GM21723 (cell line): ENCODE data around the gene AGFG1.

Source experiments
- ATAC-seq: cut with Tn5 transposase; IDR thresholded peaks from one replicate; pipeline ENCODE4 v1.9.1; 2021; ENCODE audit warnings: mild to moderate bottlenecking, moderate library complexity; ENCODE audit not compliant: unreplicated experiment

AGFG1 gene

DNA sequence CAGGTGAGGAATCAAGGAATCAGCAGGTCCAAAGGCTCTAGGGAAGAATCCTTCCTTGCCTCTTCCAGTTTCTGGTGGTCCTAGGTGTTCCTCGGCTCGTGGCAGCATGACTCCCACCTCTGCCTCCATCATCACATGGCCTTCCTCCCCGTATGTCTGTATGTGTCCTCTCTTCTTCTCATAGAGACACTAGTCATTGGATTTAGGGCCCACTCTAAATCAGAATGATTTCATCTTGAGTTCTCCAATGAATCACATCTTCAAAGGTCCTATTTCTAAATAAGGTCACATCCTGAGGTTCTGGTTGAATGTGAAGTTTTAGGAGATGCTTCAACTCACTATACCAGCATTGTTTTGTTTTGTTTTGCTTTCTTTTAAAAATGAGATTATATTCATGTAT is 11.1 kb upstream of the AGFG1 start:
- no peak for ATAC-seq

GRCh38 chr2:227461811-227462461 is 10.0 kb upstream of the AGFG1 start:
- peak; percentile 23 for ATAC-seq

GRCh38 chr2:227462462-227462951 is 9.4 kb upstream of the AGFG1 start:
- ATAC-seq, result peak; percentile 58

DNA sequence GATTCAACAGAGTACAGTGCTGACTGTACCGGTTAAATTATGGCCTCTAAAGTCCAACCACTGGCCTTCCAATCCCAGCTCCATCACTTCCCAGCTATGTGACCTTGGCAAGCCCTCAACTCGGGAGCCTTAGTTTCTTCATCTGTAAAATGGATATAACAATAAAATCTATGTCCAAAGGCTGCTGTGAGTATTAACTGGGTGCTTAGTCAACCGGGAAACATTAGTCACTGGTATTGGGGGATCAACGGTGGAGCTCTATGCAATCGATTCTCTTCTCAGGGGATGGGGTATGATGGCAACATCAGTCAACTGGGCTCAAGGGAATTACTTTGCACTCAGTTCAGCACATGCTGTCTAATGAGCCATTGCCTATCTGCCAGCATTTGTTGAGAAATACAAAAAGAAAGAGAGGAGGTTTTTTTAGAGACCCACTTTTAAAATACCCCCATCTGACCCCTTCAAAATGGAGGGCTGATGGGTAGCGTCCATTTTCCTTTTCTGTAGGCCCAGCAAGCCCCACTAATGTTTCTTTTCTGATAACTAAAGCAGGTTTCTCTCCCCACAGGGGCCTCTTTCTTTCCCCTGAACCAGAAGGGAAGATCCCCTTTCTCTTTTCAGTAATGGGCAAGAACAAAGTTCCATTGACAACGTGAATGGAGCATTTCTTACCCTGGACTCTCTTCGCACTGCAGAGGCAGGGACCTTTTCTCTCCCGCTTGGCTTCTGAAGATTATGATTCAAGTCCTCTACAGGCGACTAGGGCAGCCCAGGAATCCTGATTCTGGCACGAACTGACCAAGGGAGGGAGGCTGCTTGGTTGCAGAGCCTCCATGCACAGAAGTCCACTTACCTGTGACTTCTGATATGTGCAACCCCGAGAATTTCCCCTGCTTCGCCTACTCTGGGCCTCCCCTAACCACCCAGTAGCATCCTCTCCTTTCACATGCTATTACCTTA is 8.7 kb upstream of the AGFG1 start:
- ATAC-seq, result peak; percentile 37

- ATAC-seq, result no peak
Measured at GRCh38 chr2:227464361-227464760, 7.6 kb upstream of the AGFG1 start.

- no peak for ATAC-seq
Measured at GRCh38 chr2:227464851-227465250, 7.1 kb upstream of the AGFG1 start.

DNA sequence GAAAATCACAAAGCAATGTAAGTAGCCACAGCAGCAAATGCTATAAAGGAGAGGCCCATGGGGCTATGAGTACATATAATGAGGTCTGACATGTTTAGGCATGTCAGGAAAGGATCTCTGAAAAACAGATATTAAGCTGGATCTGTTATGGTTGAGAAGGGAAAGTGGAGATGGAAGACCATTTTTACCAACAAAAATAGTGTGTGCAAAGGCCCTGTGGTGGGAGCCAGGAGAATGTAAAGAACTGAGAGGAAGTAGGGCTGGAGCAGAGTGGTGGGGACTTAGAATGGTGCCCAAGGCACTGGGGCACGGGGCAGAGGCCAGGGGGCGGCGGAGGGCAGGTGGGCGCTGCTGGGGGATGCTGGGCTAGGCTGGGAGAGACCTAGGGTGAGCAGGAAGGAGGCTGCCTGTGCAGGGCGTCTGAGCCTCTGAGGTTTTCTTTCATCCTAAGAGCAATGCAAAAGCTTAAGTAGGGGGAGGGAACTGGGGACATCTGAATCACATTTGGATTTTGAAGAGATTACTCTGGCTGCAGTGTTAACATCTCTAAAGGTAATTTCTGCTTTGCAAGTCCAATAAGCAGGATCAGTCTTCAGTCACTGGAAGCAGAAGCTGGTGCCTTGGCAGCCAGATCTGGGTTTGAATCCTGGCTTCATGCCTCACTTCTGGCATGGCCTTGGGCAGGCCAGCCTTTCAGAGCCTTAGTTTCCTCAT is 4.9 kb upstream of the AGFG1 start:
- no peak for ATAC-seq

DNA sequence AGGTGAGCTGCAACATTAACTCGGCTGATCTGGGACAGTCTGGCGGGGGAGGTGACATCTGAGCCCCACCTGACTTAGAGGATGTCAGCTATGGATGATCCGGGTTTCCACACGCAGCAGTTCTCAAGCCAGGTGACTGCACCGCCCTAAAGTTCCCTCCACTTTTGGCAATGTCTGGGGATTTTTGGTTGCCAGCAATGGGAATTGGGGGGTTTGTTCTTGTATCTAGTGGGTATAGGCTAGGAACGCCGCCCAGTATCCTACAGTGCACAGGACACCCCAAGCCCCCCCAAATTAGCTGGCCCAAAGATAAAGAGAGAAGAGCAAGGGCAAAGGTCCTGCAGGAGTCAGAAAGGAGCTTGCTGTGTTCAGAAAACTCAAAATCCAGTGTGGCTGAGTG is 544 bp upstream of the AGFG1 start:
- no peak for ATAC-seq

DNA sequence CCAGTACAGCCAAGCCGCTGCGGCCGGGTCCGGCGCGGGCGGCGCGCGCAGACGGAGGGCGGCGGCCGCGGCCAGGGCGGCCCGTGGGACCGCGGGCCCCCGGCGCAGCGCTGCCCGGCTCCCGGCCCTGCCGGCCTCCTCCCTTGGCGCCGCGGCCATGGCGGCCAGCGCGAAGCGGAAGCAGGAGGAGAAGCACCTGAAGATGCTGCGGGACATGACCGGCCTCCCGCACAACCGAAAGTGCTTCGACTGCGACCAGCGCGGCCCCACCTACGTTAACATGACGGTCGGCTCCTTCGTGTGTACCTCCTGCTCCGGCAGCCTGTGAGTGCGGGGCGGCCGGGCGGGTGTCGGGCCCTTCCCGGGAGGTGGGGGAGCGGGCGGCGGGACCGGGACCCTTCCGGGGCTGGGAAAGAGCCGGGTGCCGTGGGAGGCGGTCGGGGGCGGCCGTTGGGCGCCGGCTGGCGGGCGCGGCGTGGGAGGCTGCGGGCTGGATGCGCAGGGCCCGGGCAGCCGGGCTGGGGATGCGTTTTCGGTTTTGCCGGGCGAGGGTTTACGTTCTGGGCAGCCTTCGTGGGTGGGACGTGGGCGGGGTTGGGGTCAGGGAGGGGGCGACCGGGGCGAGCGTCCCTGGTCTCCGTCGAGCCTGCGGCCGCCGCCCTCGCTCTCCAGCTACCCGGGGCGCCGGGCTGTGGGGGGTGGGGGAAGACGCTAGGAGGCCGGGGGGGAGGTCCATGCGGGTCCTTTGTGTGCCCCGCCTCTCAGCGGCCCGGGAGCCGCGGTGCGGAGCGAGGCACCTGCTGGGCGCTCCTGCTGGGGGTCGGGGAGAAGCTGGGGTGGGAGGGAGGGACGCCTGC is 537 bp downstream of the AGFG1 start:
- peak; percentile 70 for ATAC-seq

DNA sequence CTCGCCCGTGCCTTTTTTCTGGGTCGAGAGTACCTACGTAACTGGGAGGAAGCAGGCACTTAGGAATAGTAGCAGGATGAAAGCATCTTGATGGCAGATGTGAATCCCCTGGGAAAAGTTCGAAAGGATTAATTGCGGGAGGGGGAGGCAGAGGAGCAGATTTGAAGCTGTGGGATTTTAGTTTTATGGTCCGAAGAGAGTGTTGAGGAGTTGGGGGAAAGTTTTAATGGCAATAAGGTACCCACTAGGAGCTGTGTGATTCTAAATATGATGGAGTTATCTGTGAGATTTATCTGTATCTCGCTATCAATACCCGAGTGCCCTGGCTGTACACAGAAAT is 1.1 kb downstream of the AGFG1 start:
- ATAC-seq, result no peak

DNA sequence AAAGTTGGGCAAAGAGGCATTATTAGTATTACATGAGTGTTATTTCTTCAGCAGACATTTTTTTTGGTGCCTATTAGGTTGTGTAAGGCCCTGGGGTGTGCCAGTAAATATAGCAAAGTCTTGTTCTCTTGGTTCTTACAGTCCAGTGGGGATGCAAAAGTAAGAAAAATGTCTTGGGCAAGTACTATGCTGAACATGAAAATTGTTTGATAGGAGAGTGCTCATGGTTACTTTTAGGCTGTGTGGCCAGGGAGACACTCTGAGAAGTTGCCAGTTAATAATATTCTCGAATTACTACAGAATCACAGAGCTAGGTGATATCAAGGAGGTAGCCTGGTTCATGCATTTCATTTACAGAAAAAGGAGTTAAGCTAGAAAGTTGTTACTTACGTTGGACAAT is 1.9 kb downstream of the AGFG1 start:
- ATAC-seq, result no peak

DNA sequence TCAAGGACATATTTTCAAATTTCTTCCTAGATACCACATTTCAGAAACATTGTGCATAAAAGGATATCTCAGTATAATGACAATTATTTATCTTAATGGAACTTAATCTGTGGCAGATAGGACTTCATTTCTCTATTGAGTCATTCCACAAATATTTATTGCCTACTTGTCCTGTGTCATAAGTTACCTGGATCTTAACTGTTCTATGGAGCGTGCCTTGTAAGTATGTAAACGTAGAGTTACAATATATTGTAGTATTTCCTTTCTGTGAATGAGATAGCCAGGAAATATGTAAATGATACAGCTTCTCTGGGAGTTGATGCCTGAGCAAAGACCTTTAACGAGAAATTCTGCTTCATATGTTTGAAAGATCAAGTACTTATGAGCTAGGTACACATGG is 2.5 kb downstream of the AGFG1 start:
- no peak for ATAC-seq

DNA sequence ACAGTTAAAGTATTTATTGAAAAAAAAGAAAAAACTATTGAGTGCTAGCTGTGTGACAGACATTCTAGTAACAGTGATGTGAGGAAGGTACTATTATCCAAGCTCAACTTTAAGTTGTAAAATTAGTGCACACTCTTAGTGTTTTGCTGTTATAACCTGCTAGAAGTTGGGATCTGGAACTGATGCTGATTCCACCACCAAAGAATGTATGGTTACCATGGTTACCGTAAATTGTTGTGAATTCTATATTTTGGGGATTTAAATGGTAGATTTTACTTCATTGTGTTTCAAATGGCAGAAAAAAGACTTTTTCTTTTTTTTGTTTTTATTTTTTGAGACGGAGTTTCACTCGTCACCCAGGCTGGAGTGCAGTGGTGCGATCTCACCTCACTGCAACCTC is 5.3 kb downstream of the AGFG1 start:
- ATAC-seq, result no peak

DNA sequence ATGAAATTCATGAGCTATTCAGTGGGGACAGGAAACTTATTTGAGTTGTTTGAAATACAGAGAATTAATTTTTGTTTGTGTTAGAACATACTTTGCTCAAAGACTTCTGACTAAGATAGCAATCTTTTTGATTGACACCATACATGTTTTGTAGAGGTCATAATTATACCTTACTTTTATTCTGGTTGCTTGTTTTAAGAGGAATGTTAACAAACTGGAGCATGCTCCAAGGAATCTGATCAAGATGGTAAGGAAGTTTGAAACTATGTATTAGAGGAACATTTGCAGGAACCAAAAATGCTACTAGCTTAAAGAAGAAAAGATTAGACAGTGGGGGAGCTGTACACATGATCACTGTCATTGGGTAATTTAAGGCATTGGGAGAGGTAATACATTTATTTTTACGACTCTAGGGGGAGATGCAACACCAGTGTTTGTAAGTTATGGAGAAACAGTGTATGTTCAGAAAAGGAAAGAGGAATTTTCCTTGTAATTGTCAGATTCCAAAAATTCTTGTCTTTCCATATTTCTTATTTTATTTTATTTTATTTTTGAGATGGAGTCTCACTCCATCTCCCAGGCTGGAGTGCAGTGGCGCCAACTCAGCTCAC is 8.0 kb downstream of the AGFG1 start:
- peak; percentile 48 for ATAC-seq

DNA sequence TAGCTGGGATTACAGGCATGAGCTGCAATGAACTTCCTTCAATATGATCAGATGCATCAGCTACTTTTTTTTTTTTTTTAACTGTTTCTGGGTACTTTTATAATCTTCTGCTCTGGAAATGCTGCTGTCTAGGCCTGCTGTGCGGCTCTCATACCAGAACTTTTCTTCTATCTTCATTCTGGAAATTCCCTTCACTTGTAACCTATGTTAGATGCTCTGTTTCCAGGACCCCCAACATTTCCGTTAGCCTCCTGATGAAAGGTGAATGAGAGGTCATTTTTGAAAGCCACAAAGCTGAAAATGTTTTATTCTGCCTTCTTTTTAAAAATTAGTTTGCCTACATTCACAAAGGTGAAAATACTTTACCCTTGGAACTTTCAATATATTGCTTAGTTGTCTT is 8.6 kb downstream of the AGFG1 start:
- ATAC-seq, result peak; percentile 45

DNA sequence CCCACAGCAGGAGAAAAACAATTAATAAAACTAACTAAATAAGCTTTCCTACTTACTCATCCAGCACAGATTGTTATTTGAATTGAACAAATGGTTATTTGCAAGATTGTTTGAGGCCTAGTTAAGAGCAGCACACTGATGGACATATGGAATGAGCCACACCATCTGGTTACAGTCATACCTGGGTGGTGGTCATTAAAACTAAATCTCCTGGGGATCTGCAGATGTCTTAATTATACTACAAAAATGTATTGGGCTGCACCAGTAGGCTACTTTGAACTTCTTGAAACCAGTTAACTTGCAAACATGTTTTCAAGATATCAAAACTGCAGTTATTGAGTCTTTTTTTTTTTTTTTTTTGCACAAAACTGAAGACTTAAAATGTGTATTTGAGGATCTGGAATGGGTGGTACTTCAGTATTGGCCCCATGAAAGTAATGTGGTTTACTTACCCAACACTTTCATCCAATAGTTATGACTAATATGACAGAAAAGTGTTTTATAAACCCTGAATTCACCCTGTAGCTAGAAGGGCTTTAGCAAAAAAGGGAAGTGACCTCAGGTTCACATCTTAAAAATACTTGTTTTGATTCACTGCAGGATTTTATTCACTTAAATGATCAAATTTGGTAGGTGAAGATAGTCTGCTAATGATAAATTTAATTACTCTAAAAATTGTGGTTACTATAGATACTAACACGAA is 10.8 kb downstream of the AGFG1 start:
- ATAC-seq, result peak; percentile 85

DNA sequence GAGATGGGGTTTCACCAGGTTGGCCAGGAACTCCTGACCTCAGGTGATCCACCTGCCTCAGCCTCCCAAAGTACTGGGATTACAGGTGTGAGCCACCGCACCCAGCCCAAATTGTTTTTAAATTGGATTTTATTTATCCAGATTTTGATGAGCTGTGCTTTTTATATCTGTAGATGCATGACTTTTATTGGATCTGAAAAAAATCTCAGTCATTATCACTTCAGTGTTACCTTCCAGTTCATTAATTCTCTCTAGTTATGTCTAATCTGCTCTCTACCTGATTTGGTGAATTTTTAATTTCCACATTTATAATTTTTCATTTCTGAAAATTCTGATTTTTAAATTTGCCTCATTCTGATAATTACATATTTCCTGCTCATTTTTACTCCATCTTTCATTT is 13.5 kb downstream of the AGFG1 start:
- ATAC-seq, result no peak

GRCh38 chr2:227486688-227487087 is 14.7 kb downstream of the AGFG1 start:
- ATAC-seq, result no peak

DNA sequence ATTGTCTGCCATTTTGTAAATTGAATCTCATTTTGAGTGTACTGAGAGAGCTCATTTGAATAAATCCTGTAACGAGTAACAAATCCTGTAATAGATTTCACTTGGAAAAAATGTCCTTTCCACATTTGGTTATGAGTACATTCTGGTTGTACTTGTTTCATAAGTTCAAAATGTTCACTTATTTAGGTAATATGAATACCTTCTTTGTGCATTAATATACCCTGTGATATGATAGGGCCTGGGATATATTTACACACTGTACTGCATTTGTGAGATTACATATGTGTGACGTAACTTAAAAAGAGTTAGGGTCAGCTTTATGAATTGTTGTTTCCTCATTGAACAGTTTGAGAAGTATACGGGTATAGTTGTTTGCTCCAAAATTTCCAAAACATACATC is 16.1 kb downstream of the AGFG1 start:
- ATAC-seq, result no peak

GRCh38 chr2:227491386-227491785 is 19.4 kb downstream of the AGFG1 start:
- no peak for ATAC-seq
